ENCODE measurements around the gene NOVA2. TPM values are rescaled to one million over a fixed set of nuclear protein-coding genes. Genes with fewer than 3 reads are reported as not detected.

The NOVA2 gene
- total RNA-seq, 1 experiment from 2014 or later, result 2.5 TPM

- ChIA-PET RAD21 (ENCODE audit: low non-redundant PET in 1 of 2, low total read pairs in 2 of 2, uncharacterized antibody in 2 of 2, unreplicated experiment in 2 of 2) (interaction anchor here in 1 of 2 experiments (1.5 kb wide), 1 partner anchor 93 kb away, joined by 4 read pairs; the partner anchor contains the start of gene MYPOP), CTCF (interaction anchor here (0.8 to 2.5 kb wide), 6 partner anchors 10 to 83 kb away, joined by 3 to 8 read pairs (median 4); no protein-coding TSS in a partner anchor), POLR2A (interaction anchor here (0.8 to 1.4 kb wide), 7 partner anchors 10 to 179 kb away, joined by 3 to 6 read pairs (median 5); partner anchors contain the start of genes IRF2BP1 and SYMPK)
- DNase-seq (ENCODE audit: low read depth, low spot score), result no peak
- Histone ChIP-seq H3K4me1 (ENCODE audit: control insufficient read depth in 1 of 2, insufficient read depth in 2 of 2, low read length in 2 of 2) (peaks cover 7 to 11% of the 10 kb centered on the region in 2 experiments; a peak in 3 of 4 replicates), H3K9me2 (ENCODE audit: insufficient read depth) (no peaks in the 10 kb centered on the region), H3K79me2 (ENCODE audit: insufficient read depth, low read length) (peaks cover 16% of the 10 kb centered on the region; the same call in 1 of the 2 replicates), H3K27ac (ENCODE audit: low read depth, low read length) (peak overlapping the region; percentile 53), H3K9ac (ENCODE audit: low read length) (peak overlapping the region; percentile 88), H3K36me3 (ENCODE audit: control insufficient read depth in 1 of 2, insufficient read depth in 2 of 2, low read length in 2 of 2) (no peaks in the 10 kb centered on the region), H3K4me2 (ENCODE audit: low read length) (peak overlapping the region; percentile 92), H3K9me3 (ENCODE audit: control insufficient read depth in 1 of 2, insufficient read depth in 1 of 2, low read depth in 1 of 2, low read length in 2 of 2) (no peaks in the 10 kb centered on the region), H3K27me3 (ENCODE audit: insufficient read depth, low read length) (no peaks in the 10 kb centered on the region), H2AFZ (ENCODE audit: low read depth, low read length, poor library complexity, severe bottlenecking) (no peak overlapping the region), H4K20me1 (ENCODE audit: insufficient read depth) (no peaks in the 10 kb centered on the region), H3K4me3 (replicated peaks in 1 of 2; ENCODE audit: low read depth in 1 of 2, low read length in 2 of 2) (peak overlapping the region; percentile 92 to 99)
- ATAC-seq, result no peak
- intact Hi-C loops (cut with micrococcal nuclease), result no loop called here
- TF ChIP-seq ATF3 (IDR thresholded peaks at IDR 0.05), result no peak
- TF ChIP-seq REST (IDR thresholded peaks at IDR 0.05; ENCODE audit: low read depth), result no peak
- TF ChIP-seq FOSL1 (IDR thresholded peaks at IDR 0.05; ENCODE audit: low read depth), result no peak
- TF ChIP-seq CBX3 (IDR thresholded peaks at IDR 0.05; ENCODE audit: low read depth), result no peak
- no peak for TF ChIP-seq ZFX (IDR thresholded peaks at IDR 0.05)
- TF ChIP-seq TCF7L2 (IDR thresholded peaks at IDR 0.05; ENCODE audit: borderline replicate concordance, extremely low read depth, insufficient read depth, insufficient read length), result no peak
- no peak for TF ChIP-seq ELF1 (IDR thresholded peaks at IDR 0.05; ENCODE audit: borderline replicate concordance, low read depth)
- no peak for TF ChIP-seq ZNF274 (IDR thresholded peaks at IDR 0.05; ENCODE audit: low read depth, low read length)
- no peak for TF ChIP-seq SIN3A (IDR thresholded peaks at IDR 0.05; ENCODE audit: low read depth)
- no peak for TF ChIP-seq POLR2AphosphoS5 (IDR thresholded peaks at IDR 0.05; ENCODE audit: low read depth, low read length)
- BruUV-seq (replicated peaks), result TSS peak; percentile 84
Observed at GRCh38 chr19:45995715-45996385, 22.2 kb upstream of the NOVA2 start.
